Natural killer cell (primary cell): ENCODE measurements around the gene ITGA7. TPM values are rescaled to one million over a fixed set of nuclear protein-coding genes. Genes with fewer than 3 reads are reported as not detected.

Experiments
- ATAC-seq, 3 donors: fragments of 150-1000 bp in 2 of 3; fragments of 200-7000 bp in 1 of 3; cut with Tn5 transposase; 1 replicate in 1 of 3; 2 replicates in 2 of 3; pipeline ENCODE4 v1.10.0; 2021; ENCODE audit warnings: mild to moderate bottlenecking in 2 of 3, moderate library complexity in 2 of 3
- DNase-seq, 2 donors: peaks; one replicate each; pipeline versions ENCODE4 v3.0.0 to v3.0.0-alpha.2; 2013 to 2021; ENCODE audit warnings: mixed read lengths in 1 of 2
- H3K27ac ChIP-seq: one replicate; pipeline ENCODE4 v1.5.1; 2013; ENCODE audit warnings: mild to moderate bottlenecking, low read length
- H3K27me3 ChIP-seq: one replicate; pipeline ENCODE4 v1.6.1; 2013; ENCODE audit warnings: low read length; ENCODE audit not compliant: control insufficient read depth, insufficient read depth
- H3K36me3 ChIP-seq: one replicate; pipeline ENCODE4 v1.6.1; 2013; ENCODE audit warnings: low read length; ENCODE audit not compliant: control insufficient read depth, insufficient read depth
- H3K4me1 ChIP-seq: one replicate; pipeline ENCODE4 v1.6.1; 2013; ENCODE audit warnings: low read length; ENCODE audit not compliant: control insufficient read depth, insufficient read depth
- H3K4me3 ChIP-seq: one replicate; pipeline ENCODE4 v1.5.1; 2013; ENCODE audit warnings: low read length
- H3K9me3 ChIP-seq: one replicate; pipeline ENCODE4 v1.6.1; 2013; ENCODE audit warnings: low read length; ENCODE audit not compliant: control insufficient read depth, insufficient read depth
- H3K27ac Mint-ChIP-seq, 2 donors: one replicate each; pipeline ENCODE4 v1.8.0; 2022; ENCODE audit warnings: mild to moderate bottlenecking in 2 of 2, mixed read lengths in 2 of 2, moderate library complexity in 1 of 2
- H3K27me3 Mint-ChIP-seq, 2 donors: one replicate each; pipeline ENCODE4 v1.8.0; 2022; ENCODE audit warnings: low read depth in 2 of 2, mixed read lengths in 2 of 2
- H3K36me3 Mint-ChIP-seq: one replicate; pipeline ENCODE4 v1.8.0; 2022; ENCODE audit warnings: mixed read lengths
- H3K4me1 Mint-ChIP-seq, 2 donors: one replicate each; pipeline ENCODE4 v1.8.0; 2022; ENCODE audit warnings: mixed read lengths in 2 of 2
- H3K4me3 Mint-ChIP-seq: one replicate; pipeline ENCODE4 v1.8.0; 2022; ENCODE audit warnings: mild to moderate bottlenecking, moderate library complexity, mixed read lengths
- H3K9me3 Mint-ChIP-seq, 2 donors: one replicate each; pipeline ENCODE4 v1.8.0; 2022; ENCODE audit warnings: mixed read lengths in 2 of 2
- CTCF ChIP-seq: fragments of 200-600 bp; IDR thresholded peaks from one replicate; pipeline ENCODE4 v1.8.0; 2022; ENCODE audit warnings: antibody characterized with exemption
- WGBS: methylation state at CpG from one replicate; pipeline ENCODE4 v1.1.7; 2013; ENCODE audit warnings: missing lambda C conversion rate; ENCODE audit not compliant: insufficient coverage; 5-methylcytosine and 5-hydroxymethylcytosine counted together
- intact Hi-C: fragments of 100-400 bp; cut with micrococcal nuclease; formaldehyde crosslinking; loops from one replicate; pipeline ENCODE4 v1.14.2; 2022
- total RNA-seq, 4 donors: library from RNA; stranded (reverse); fragments of 120-200 nt in 1 of 4; gene quantifications; one replicate each; pipeline versions ENCODE4 v1.2.3 to v1.2.4, GENCODE V29; 2013 to 2022

ITGA7 gene
- total RNA-seq, 3 donors from 2014 or later (not counting 1 experiment from before 2014, with no cell fraction given) = 2.8 to 4.6 (median 4.3) TPM

- Mint-ChIP-seq H3K9me3 (no peaks in the 10 kb centered on the region), H3K27me3 (no peaks in the 10 kb centered on the region), H3K36me3 (peaks cover 10% of the 10 kb centered on the region), H3K27ac (peak overlapping the region; percentile 69 to 95), H3K4me1 (peaks cover 43 to 66% of the 10 kb centered on the region in 2 donors), H3K4me3 (peak overlapping the region; percentile 88)
- Histone ChIP-seq H3K36me3 (peaks cover 29% of the 10 kb centered on the region), H3K27ac (peak overlapping the region; percentile 93), H3K4me3 (peak overlapping the region; percentile 83), H3K4me1 (peaks cover 63% of the 10 kb centered on the region), H3K27me3 (no peaks in the 10 kb centered on the region), H3K9me3 (no peaks in the 10 kb centered on the region)
- 13% methylated on average over 5 of the region's 9 CpGs for WGBS
- DNase-seq (no peak), ATAC-seq (no peak)
- intact Hi-C loops = loop anchor here (5.0 kb wide), 1 partner anchor 205 kb away; the partner anchor contains the start of gene DGKA
- no peak for TF ChIP-seq CTCF
Observed at GRCh38 chr12:55727643-55728185, 20.0 kb upstream of the ITGA7 start.

GRCh38 chr12:55726971-55727370, 19.3 kb upstream of the ITGA7 start:
- no peak for TF ChIP-seq CTCF
- Histone ChIP-seq H3K36me3 (peaks cover 29% of the 10 kb centered on the region), H3K4me1 (peaks cover 57% of the 10 kb centered on the region), H3K4me3 (no peak overlapping the region), H3K27ac (peak overlapping the region; percentile 93), H3K9me3 (no peaks in the 10 kb centered on the region), H3K27me3 (no peaks in the 10 kb centered on the region)
- ATAC-seq (no peak), DNase-seq (no peak)
- Mint-ChIP-seq H3K4me1 (peaks cover 43 to 60% of the 10 kb centered on the region in 2 donors), H3K27ac (peak overlapping the region; percentile 69 to 95), H3K27me3 (no peaks in the 10 kb centered on the region), H3K4me3 (peak overlapping the region; percentile 88), H3K9me3 (no peaks in the 10 kb centered on the region), H3K36me3 (peaks cover 10% of the 10 kb centered on the region)
- WGBS = 51% methylated on average over 10 of the region's 10 CpGs
- intact Hi-C loops = loop anchor here (5.0 kb wide), 1 partner anchor 205 kb away; the partner anchor contains the start of gene DGKA

GRCh38 chr12:55725556-55725955, 17.9 kb upstream of the ITGA7 start:
- Histone ChIP-seq H3K36me3 (peaks cover 29% of the 10 kb centered on the region), H3K27me3 (no peaks in the 10 kb centered on the region), H3K4me1 (peaks cover 54% of the 10 kb centered on the region), H3K4me3 (no peak overlapping the region), H3K27ac (no peak overlapping the region), H3K9me3 (no peaks in the 10 kb centered on the region)
- Mint-ChIP-seq H3K4me1 (peaks cover 41 to 52% of the 10 kb centered on the region in 2 donors), H3K36me3 (peaks cover 10% of the 10 kb centered on the region), H3K4me3 (peak overlapping the region; percentile 59), H3K27ac (peak overlapping the region; percentile 56 to 95), H3K9me3 (no peaks in the 10 kb centered on the region), H3K27me3 (no peaks in the 10 kb centered on the region)
- 86% methylated on average over 1 of the region's 3 CpGs for WGBS
- no peak for DNase-seq
- no peak for TF ChIP-seq CTCF
- no peak for ATAC-seq
- intact Hi-C loops = loop anchor here (5.0 kb wide), 1 partner anchor 207 kb away; the partner anchor contains the start of gene DGKA

GRCh38 chr12:55724940-55725309, 17.2 kb upstream of the ITGA7 start:
- TF ChIP-seq CTCF = no peak
- no peak overlapping the region for H3K27ac ChIP-seq
- H3K27me3 ChIP-seq = no peaks in the 10 kb centered on the region
- Mint-ChIP-seq H3K4me1 (peaks cover 39 to 46% of the 10 kb centered on the region in 2 donors), H3K4me3 (peak overlapping the region; percentile 30), H3K27ac (peak overlapping the region; percentile 56 to 95), H3K9me3 (no peaks in the 10 kb centered on the region), H3K27me3 (no peaks in the 10 kb centered on the region), H3K36me3 (peaks cover 10% of the 10 kb centered on the region)
- H3K4me3 ChIP-seq = no peak overlapping the region
- peaks cover 29% of the 10 kb centered on the region for H3K36me3 ChIP-seq
- ATAC-seq = no peak
- 89% methylated on average over 3 of the region's 3 CpGs for WGBS
- H3K9me3 ChIP-seq = no peaks in the 10 kb centered on the region
- H3K4me1 ChIP-seq = peaks cover 54% of the 10 kb centered on the region
- no peak for DNase-seq
- intact Hi-C loops = loop anchor here (1.0 to 5.0 kb wide), 2 partner anchors 13 to 207 kb away; partner anchors contain the start of gene DGKA
